ENCODE measurements around the gene CORO1C. TPM values are rescaled to one million over a fixed set of nuclear protein-coding genes. Genes with fewer than 3 reads are reported as not detected.
"Not testable (repeated sequence)": the region's sequence is repeated elsewhere in the genome, so short reads cannot be mapped to it uniquely, and the experiment has no call there.

The CORO1C gene
- polyA plus RNA-seq, 1 of the 3 experiments (the other 2 are of a cell fraction) = 150 TPM

- no peaks in the 10 kb centered on the region for H3K9me3 ChIP-seq
- H2AFZ ChIP-seq (ENCODE audit: low read depth) = no peak overlapping the region
- 93% methylated on average over 9 of the region's 10 CpGs for WGBS (ENCODE audit: low lambda C conversion rate)
- ChIA-PET CTCF (interaction anchor here (1.1 kb wide), 1 partner anchor 147 kb away, joined by 4 read pairs; no protein-coding TSS in a partner anchor), POLR2A (no interaction called here)
- DNase-seq = no peak
- H3K79me2 ChIP-seq (ENCODE audit: insufficient read depth) = peaks cover 84% of the 10 kb centered on the region
- H3K9me2 ChIP-seq = no peaks in the 10 kb centered on the region
- no peak overlapping the region for H3K4me3 ChIP-seq (ENCODE audit: low read depth in 2 of 2, low read length in 1 of 2)
- no peak overlapping the region for H3K4me2 ChIP-seq
- H3K27me3 ChIP-seq (ENCODE audit: insufficient read depth) = no peaks in the 10 kb centered on the region
- H3K36me3 ChIP-seq (replicated peaks in 1 of 2; ENCODE audit: control insufficient read depth in 1 of 2, insufficient read depth in 2 of 2, low read length in 1 of 2) = peaks cover 48 to 57% of the 10 kb centered on the region in 2 experiments
- peaks cover 33% of the 10 kb centered on the region for H3F3A ChIP-seq (replicated peaks; ENCODE audit: insufficient read depth)
- H3K9ac ChIP-seq = no peak overlapping the region
- peaks cover 2% of the 10 kb centered on the region; the same call in 1 of the 2 replicates for H4K20me1 ChIP-seq (ENCODE audit: insufficient read depth)
- no peak overlapping the region for H3K27ac ChIP-seq (ENCODE audit: low read depth in 2 of 2, low read length in 1 of 2)
- peaks cover 0 to 13% of the 10 kb centered on the region in 2 experiments; a peak in 2 of 4 replicates for H3K4me1 ChIP-seq (ENCODE audit: control insufficient read depth in 1 of 2, insufficient read depth in 2 of 2, low read depth in 1 of 2, low read length in 1 of 2)
- TF ChIP-seq REST (IDR thresholded peaks at IDR 0.05; ENCODE audit: low read depth, low read length) = no peak
- TF ChIP-seq ZBTB33 (IDR thresholded peaks at IDR 0.05; ENCODE audit: borderline replicate concordance, low read depth) = no peak
- TF ChIP-seq TCF12 (IDR thresholded peaks at IDR 0.05) = no peak
- no peak for TF ChIP-seq SMC3 (IDR thresholded peaks at IDR 0.05; ENCODE audit: low read depth, low read length)
- no peak for TF ChIP-seq EP300 (IDR thresholded peaks at IDR 0.05; ENCODE audit: borderline replicate concordance in 1 of 2, low read depth in 1 of 2, low read length in 1 of 2)
Observed at GRCh38 chr12:108657130-108657745, 74.1 kb downstream of the CORO1C start.

GRCh38 chr12:108656247-108656646, 75.1 kb downstream of the CORO1C start:
- H3K27ac ChIP-seq (ENCODE audit: low read depth in 2 of 2, low read length in 1 of 2); H3K4me2 ChIP-seq; H4K20me1 ChIP-seq (ENCODE audit: insufficient read depth); POLR2A ChIA-PET; H3K9ac ChIP-seq; H3K4me3 ChIP-seq (ENCODE audit: low read depth in 2 of 2, low read length in 1 of 2); H3K27me3 ChIP-seq (ENCODE audit: insufficient read depth); H2AFZ ChIP-seq (ENCODE audit: low read depth); CTCF ChIA-PET; H3K9me3 ChIP-seq; DNase-seq; H3K9me2 ChIP-seq: not testable (repeated sequence)
- Histone ChIP-seq H3K79me2 (ENCODE audit: insufficient read depth) (peaks cover 82% of the 10 kb centered on the region), H3K4me1 (ENCODE audit: control insufficient read depth in 1 of 2, insufficient read depth in 2 of 2, low read depth in 1 of 2, low read length in 1 of 2) (peaks cover 0 to 13% of the 10 kb centered on the region in 2 experiments; a peak in 2 of 4 replicates), H3F3A (replicated peaks; ENCODE audit: insufficient read depth) (peaks cover 43% of the 10 kb centered on the region), H3K36me3 (replicated peaks in 1 of 2; ENCODE audit: control insufficient read depth in 1 of 2, insufficient read depth in 2 of 2, low read length in 1 of 2) (peaks cover 50 to 56% of the 10 kb centered on the region in 2 experiments)
- 98% methylated on average over 5 of the region's 24 CpGs for WGBS (ENCODE audit: low lambda C conversion rate)

- H2AFZ ChIP-seq (ENCODE audit: low read depth); DNase-seq; H3K27me3 ChIP-seq (ENCODE audit: insufficient read depth); H3K4me3 ChIP-seq (ENCODE audit: low read depth in 2 of 2, low read length in 1 of 2); POLR2A ChIA-PET; H4K20me1 ChIP-seq (ENCODE audit: insufficient read depth); H3K9me2 ChIP-seq; H3K4me2 ChIP-seq; H3K9me3 ChIP-seq; H3K27ac ChIP-seq (ENCODE audit: low read depth in 2 of 2, low read length in 1 of 2); H3K9ac ChIP-seq: not testable (repeated sequence)
- WGBS (ENCODE audit: low lambda C conversion rate) = 92% methylated on average over 5 of the region's 28 CpGs
- Histone ChIP-seq H3K36me3 (replicated peaks in 1 of 2; ENCODE audit: control insufficient read depth in 1 of 2, insufficient read depth in 2 of 2, low read length in 1 of 2) (peaks cover 53 to 56% of the 10 kb centered on the region in 2 experiments), H3K79me2 (ENCODE audit: insufficient read depth) (peaks cover 79% of the 10 kb centered on the region), H3K4me1 (ENCODE audit: control insufficient read depth in 1 of 2, insufficient read depth in 2 of 2, low read depth in 1 of 2, low read length in 1 of 2) (peaks cover 0 to 11% of the 10 kb centered on the region in 2 experiments; a peak in 2 of 4 replicates), H3F3A (replicated peaks; ENCODE audit: insufficient read depth) (peaks cover 48% of the 10 kb centered on the region)
- CTCF ChIA-PET = interaction anchor here (1.1 kb wide), 1 partner anchor 9 kb away, joined by 4 read pairs; no protein-coding TSS in a partner anchor
Observed at GRCh38 chr12:108655812-108656175, 75.5 kb downstream of the CORO1C start.

- Histone ChIP-seq H3K36me3 (replicated peaks in 1 of 2; ENCODE audit: control insufficient read depth in 1 of 2, insufficient read depth in 2 of 2, low read length in 1 of 2) (peaks cover 50 to 58% of the 10 kb centered on the region in 2 experiments), H3K27ac (ENCODE audit: low read depth in 2 of 2, low read length in 1 of 2) (peak overlapping the region in 1 of 2 experiments; percentile 18; a peak in 1 of 4 replicates), H3K79me2 (ENCODE audit: insufficient read depth) (peaks cover 67% of the 10 kb centered on the region), H3F3A (replicated peaks; ENCODE audit: insufficient read depth) (peaks cover 57% of the 10 kb centered on the region)
- H4K20me1 ChIP-seq (ENCODE audit: insufficient read depth); DNase-seq; POLR2A ChIA-PET; H3K27me3 ChIP-seq (ENCODE audit: insufficient read depth); H3K9me3 ChIP-seq; H3K4me2 ChIP-seq; H3K9me2 ChIP-seq; H2AFZ ChIP-seq (ENCODE audit: low read depth); H3K4me3 ChIP-seq (ENCODE audit: low read depth in 2 of 2, low read length in 1 of 2); H3K9ac ChIP-seq; H3K4me1 ChIP-seq (ENCODE audit: control insufficient read depth in 1 of 2, insufficient read depth in 2 of 2, low read depth in 1 of 2, low read length in 1 of 2): not testable (repeated sequence)
- 97% methylated on average over 9 of the region's 9 CpGs for WGBS (ENCODE audit: low lambda C conversion rate)
- CTCF ChIA-PET = interaction anchor here (1.1 to 2.0 kb wide), 4 partner anchors 10 to 149 kb away, joined by 3 to 15 read pairs (median 5); no protein-coding TSS in a partner anchor
Observed at GRCh38 chr12:108654622-108655021, 76.7 kb downstream of the CORO1C start.
